ENCODE data around the gene REC8. TPM values are rescaled to one million over a fixed set of nuclear protein-coding genes. Genes with fewer than 3 reads are reported as not detected.
A peak's percentile ranks its signal among the peaks of the same experiment; 100 is the strongest.

Gene REC8
- total and polyA plus RNA-seq, 2 of the 13 experiments (the other 11 are each of a cell fraction or from before 2014, with no cell fraction given) = 3.4 to 14.7 TPM

DNA sequence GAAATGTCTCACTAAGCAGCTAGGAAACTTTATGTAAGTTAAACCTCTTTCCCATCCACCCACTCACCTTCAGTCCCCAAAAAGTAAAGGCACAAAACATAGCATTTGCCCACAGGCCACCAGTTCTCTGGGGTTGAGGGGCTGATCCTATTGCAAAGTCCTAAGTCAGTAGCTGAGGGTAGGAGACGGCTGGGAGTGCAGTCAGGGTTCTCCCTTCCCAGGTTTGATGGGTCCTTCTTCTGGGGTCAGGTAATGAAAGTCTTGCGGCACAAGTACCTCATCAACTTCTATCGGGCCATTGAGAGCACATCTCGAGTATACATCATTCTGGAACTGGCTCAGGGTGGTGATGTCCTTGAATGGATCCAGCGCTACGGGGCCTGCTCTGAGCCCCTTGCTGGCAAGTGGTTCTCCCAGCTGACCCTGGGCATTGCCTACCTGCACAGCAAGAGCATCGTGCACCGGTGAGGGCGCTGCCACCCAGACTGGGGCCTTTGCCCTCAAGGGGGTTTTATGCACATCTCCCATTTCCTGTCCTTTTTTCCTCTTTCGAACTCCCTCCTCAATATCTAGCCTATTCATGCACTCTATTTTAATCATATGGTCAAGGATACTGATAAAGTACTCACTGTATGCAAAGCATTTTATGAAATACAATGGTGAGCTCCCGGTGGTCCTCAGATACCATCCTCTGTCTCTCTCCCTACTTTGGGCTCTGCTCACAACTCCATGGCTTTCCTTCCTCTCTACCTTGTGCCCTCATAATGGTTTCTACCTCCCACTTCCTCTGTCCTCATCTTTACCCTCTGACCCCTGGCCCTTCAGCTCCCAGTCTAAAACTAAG, 34.6 kb downstream of the REC8 start (continued):
- TF ChIP-seq, protein P1, sequence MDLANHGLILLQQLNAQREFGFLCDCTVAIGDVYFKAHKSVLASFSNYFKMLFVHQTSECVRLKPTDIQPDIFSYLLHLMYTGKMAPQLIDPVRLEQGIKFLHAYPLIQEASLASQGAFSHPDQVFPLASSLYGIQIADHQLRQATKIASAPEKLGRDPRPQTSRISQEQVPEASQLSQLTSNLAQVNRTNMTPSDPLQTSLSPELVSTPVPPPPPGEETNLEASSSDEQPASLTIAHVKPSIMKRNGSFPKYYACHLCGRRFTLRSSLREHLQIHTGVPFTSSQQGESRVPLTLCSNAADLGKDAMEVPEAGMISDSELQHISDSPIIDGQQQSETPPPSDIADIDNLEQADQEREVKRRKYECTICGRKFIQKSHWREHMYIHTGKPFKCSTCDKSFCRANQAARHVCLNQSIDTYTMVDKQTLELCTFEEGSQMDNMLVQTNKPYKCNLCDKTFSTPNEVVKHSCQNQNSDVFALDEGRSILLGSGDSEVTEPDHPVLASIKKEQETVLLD (CRISPR knock-in tag; IDR thresholded peaks at IDR 0.05; ENCODE audit: low read depth) = no peak
- TF ChIP-seq MYC (CRISPR knock-in tag; IDR thresholded peaks at IDR 0.05; ENCODE audit: borderline replicate concordance) (no peak), ZNF777 (CRISPR knock-in tag; IDR thresholded peaks at IDR 0.05) (no peak), RELA (CRISPR knock-in tag; IDR thresholded peaks at IDR 0.05) (no peak), ARNT2 (CRISPR knock-in tag; IDR thresholded peaks at IDR 0.05; ENCODE audit: low read depth) (no peak), ZNF101 (CRISPR knock-in tag; IDR thresholded peaks at IDR 0.05; ENCODE audit: borderline replicate concordance, low read depth) (no peak), ZNF180 (CRISPR knock-in tag; IDR thresholded peaks at IDR 0.05; ENCODE audit: borderline replicate concordance, low read depth) (no peak), NR3C1 (CRISPR knock-in tag; IDR thresholded peaks at IDR 0.05) (no peak), GLI4 (CRISPR knock-in tag; IDR thresholded peaks at IDR 0.05; ENCODE audit: borderline replicate concordance) (no peak), FOXC1 (CRISPR knock-in tag; IDR thresholded peaks at IDR 0.05; ENCODE audit: borderline replicate concordance) (no peak), ZNF274 (CRISPR knock-in tag; IDR thresholded peaks at IDR 0.05) (0 out of 2 replicates have a peak, but pooled peaks have one; percentile 11), ZNF484 (CRISPR knock-in tag; IDR thresholded peaks at IDR 0.05; ENCODE audit: borderline replicate concordance, low read depth) (no peak), SMARCC2 (IDR thresholded peaks at IDR 0.05) (no peak), REL (CRISPR knock-in tag; conservative IDR thresholded peaks at IDR 0.05) (no peak)
- TF ChIP-seq, protein P2, sequence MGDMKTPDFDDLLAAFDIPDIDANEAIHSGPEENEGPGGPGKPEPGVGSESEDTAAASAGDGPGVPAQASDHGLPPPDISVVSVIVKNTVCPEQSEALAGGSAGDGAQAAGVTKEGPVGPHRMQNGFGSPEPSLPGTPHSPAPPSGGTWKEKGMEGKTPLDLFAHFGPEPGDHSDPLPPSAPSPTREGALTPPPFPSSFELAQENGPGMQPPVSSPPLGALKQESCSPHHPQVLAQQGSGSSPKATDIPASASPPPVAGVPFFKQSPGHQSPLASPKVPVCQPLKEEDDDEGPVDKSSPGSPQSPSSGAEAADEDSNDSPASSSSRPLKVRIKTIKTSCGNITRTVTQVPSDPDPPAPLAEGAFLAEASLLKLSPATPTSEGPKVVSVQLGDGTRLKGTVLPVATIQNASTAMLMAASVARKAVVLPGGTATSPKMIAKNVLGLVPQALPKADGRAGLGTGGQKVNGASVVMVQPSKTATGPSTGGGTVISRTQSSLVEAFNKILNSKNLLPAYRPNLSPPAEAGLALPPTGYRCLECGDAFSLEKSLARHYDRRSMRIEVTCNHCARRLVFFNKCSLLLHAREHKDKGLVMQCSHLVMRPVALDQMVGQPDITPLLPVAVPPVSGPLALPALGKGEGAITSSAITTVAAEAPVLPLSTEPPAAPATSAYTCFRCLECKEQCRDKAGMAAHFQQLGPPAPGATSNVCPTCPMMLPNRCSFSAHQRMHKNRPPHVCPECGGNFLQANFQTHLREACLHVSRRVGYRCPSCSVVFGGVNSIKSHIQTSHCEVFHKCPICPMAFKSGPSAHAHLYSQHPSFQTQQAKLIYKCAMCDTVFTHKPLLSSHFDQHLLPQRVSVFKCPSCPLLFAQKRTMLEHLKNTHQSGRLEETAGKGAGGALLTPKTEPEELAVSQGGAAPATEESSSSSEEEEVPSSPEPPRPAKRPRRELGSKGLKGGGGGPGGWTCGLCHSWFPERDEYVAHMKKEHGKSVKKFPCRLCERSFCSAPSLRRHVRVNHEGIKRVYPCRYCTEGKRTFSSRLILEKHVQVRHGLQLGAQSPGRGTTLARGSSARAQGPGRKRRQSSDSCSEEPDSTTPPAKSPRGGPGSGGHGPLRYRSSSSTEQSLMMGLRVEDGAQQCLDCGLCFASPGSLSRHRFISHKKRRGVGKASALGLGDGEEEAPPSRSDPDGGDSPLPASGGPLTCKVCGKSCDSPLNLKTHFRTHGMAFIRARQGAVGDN (CRISPR knock-in tag; IDR thresholded peaks at IDR 0.05) = peak; percentile 27; the same call in 1 of the 2 replicates
- TF ChIP-seq, protein P3, sequence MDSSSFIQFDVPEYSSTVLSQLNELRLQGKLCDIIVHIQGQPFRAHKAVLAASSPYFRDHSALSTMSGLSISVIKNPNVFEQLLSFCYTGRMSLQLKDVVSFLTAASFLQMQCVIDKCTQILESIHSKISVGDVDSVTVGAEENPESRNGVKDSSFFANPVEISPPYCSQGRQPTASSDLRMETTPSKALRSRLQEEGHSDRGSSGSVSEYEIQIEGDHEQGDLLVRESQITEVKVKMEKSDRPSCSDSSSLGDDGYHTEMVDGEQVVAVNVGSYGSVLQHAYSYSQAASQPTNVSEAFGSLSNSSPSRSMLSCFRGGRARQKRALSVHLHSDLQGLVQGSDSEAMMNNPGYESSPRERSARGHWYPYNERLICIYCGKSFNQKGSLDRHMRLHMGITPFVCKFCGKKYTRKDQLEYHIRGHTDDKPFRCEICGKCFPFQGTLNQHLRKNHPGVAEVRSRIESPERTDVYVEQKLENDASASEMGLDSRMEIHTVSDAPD (CRISPR knock-in tag; IDR thresholded peaks at IDR 0.05) = no peak
- TF ChIP-seq, protein P4, sequence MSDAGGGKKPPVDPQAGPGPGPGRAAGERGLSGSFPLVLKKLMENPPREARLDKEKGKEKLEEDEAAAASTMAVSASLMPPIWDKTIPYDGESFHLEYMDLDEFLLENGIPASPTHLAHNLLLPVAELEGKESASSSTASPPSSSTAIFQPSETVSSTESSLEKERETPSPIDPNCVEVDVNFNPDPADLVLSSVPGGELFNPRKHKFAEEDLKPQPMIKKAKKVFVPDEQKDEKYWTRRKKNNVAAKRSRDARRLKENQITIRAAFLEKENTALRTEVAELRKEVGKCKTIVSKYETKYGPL (CRISPR knock-in tag; IDR thresholded peaks at IDR 0.05) = no peak
- TF ChIP-seq, protein P5, sequence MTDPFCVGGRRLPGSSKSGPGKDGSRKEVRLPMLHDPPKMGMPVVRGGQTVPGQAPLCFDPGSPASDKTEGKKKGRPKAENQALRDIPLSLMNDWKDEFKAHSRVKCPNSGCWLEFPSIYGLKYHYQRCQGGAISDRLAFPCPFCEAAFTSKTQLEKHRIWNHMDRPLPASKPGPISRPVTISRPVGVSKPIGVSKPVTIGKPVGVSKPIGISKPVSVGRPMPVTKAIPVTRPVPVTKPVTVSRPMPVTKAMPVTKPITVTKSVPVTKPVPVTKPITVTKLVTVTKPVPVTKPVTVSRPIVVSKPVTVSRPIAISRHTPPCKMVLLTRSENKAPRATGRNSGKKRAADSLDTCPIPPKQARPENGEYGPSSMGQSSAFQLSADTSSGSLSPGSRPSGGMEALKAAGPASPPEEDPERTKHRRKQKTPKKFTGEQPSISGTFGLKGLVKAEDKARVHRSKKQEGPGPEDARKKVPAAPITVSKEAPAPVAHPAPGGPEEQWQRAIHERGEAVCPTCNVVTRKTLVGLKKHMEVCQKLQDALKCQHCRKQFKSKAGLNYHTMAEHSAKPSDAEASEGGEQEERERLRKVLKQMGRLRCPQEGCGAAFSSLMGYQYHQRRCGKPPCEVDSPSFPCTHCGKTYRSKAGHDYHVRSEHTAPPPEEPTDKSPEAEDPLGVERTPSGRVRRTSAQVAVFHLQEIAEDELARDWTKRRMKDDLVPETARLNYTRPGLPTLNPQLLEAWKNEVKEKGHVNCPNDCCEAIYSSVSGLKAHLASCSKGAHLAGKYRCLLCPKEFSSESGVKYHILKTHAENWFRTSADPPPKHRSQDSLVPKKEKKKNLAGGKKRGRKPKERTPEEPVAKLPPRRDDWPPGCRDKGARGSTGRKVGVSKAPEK (CRISPR knock-in tag; IDR thresholded peaks at IDR 0.05; ENCODE audit: borderline replicate concordance) = peak; percentile 54; the same call in 1 of the 2 replicates

Measured in HepG2 (cell line).